SKM-1 (cell line): ENCODE data around the gene PSORS1C1.

Experiments
- DNase-seq: peaks from one replicate; lab custom pipeline; 2025; ENCODE audit not compliant: unreplicated experiment; lab: John Stamatoyannopoulos, UW

PSORS1C1 gene

GRCh38 chr6:31094389-31094881, 20.2 kb upstream of the PSORS1C1 start:
- no peak for DNase-seq

DNA sequence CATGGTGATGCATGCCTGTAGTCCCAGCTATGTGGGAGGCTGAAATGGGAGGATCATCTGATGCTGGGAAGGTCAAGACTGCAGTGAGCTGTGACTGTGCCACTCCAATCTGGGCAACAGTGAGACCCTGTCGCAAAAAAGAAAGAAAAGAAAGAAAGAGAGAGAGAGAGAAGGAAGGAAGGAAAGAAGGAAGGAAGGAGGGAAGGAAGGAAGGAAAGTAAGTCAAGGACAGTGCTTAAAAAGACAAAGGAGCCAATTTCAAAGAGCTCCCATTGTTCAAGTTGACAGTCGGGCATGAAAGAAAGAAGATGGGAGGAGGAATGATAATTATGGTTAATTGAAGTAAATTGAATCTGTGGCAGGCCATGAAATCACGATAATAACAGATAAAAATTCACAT, 18.4 kb upstream of the PSORS1C1 start:
- DNase-seq = no peak

DNA sequence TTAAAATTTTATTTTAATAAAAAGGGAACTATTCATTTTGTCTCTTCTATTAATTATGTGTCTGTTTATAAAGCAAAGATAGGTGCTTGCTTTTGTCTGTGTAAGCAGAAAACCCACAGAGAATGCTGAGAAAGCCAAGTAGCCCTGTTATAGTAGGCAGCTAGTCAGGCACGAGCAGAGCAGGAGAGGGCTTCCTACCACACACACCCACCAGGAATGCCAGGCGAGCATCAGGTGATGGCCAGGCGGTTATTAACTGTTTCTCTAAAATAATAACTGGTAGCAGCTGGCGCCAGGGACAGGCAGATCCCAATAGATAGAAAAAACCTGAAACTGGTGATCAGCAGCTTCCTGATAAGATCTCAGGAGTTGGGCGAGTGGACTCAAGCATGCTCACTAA, 17.9 kb upstream of the PSORS1C1 start:
- DNase-seq = no peak

DNA sequence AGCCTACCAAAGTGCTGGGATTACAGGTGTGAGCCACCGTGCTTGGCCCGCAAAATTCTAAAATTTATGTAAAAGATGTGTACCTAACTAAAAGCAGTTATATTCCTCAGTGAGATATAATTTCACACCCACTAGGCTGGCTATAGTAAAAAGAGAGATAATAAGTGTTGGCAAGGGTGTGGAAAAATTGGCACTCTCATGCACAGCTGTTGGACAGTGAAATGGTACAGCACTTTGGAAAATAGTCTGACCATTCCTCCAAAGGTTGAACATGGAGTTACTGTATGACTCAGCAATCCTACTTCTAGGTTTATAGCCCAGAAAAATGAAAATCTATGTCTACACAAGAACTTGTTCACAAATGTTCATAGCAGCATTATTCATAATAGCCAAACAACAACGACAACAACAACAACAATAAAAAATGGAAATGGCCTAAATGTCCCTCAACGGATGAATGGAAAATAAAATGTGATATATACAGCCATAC, 16.1 kb upstream of the PSORS1C1 start:
- DNase-seq = no peak

GRCh38 chr6:31103136-31103535, 11.5 kb upstream of the PSORS1C1 start:
- DNase-seq = no peak

DNA sequence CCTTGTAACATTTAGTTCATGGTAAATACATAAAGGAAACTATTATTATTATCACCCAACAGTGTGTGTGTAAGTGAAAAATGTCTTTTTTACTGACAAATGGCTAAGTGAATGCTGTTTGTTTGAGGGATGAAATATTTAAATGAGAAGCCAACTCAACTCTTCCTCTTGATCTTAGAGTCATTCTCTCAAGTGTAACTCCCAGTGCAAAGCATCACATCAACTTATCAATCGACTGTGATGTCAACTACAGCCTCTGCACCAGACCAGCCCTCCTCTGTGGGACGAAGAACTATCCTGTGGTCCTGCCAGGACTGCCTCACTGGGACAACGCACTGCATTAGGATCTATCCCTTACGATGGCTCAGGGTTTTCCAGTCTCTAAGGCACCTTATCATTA, 7.5 kb upstream of the PSORS1C1 start:
- no peak for DNase-seq

DNA sequence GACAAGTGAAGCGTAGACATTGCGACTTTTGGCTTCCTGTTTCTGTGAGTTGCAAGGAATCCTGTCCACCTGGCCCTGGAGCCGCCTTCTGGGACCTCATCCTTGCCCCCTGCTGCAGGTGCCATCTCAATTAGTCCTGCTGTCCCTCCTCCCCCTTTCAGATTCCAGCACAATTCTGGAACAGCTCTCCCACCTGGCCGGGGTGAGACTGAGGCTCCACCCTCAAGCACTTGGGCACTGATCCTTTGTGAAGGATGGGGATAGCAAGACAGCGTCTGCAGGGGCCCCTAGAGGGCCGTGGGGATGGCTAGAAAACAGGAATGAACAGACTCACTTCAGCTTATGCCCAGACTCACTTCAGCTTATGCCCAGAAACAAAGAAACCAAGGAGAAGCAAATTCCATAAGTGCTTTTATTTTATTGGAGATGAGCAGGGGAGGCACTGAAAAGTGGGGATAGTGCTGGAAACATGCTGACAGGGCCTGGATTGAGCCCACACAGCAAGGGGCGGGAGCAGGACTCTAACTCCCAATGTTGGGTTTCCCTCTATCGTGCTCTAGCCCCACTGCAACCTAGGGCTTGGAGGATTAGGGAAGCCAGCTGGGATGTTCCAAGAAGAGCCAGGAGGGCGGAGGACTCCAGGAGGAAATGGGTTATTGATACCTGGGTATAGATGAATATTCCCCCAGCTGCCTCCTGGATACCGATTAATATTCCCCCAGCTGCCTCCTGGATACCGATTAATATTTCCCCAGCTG, 3.6 kb upstream of the PSORS1C1 start:
- DNase-seq = no peak

GRCh38 chr6:31111712-31112111, 2.9 kb upstream of the PSORS1C1 start:
- DNase-seq = no peak

DNA sequence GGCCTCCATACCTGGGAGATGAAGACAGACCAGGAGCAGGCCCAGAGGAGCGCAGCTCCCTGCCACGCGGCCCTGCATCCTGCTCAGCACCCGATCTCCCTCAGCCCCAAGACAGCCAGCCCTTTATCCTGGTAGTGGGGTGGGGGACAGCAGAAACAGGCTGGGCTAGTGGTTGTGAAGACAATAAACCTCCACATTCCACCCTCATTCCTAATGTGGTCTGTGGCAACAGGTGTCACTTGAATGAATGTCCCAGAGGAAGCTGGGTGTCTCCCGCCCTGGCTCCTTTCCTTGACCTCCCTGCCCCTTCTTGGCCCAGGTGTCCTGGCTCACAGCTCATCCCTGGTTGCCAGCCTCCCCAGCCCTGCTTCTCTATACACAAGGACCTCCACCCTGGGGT, 2.1 kb upstream of the PSORS1C1 start, which contains the start of gene C6orf15:
TSS of gene C6orf15 (minus strand) at position 98 of the 400 bp plus-strand sequence. CDS start at position 78, 20 bp downstream.
- no peak for DNase-seq

GRCh38 chr6:31113861-31114540, 599 bp upstream of the PSORS1C1 start:
- DNase-seq = no peak

GRCh38 chr6:31114970-31115849, 610 bp downstream of the PSORS1C1 start:
- DNase-seq = no peak

GRCh38 chr6:31115941-31116560, 1.5 kb downstream of the PSORS1C1 start:
- no peak for DNase-seq

DNA sequence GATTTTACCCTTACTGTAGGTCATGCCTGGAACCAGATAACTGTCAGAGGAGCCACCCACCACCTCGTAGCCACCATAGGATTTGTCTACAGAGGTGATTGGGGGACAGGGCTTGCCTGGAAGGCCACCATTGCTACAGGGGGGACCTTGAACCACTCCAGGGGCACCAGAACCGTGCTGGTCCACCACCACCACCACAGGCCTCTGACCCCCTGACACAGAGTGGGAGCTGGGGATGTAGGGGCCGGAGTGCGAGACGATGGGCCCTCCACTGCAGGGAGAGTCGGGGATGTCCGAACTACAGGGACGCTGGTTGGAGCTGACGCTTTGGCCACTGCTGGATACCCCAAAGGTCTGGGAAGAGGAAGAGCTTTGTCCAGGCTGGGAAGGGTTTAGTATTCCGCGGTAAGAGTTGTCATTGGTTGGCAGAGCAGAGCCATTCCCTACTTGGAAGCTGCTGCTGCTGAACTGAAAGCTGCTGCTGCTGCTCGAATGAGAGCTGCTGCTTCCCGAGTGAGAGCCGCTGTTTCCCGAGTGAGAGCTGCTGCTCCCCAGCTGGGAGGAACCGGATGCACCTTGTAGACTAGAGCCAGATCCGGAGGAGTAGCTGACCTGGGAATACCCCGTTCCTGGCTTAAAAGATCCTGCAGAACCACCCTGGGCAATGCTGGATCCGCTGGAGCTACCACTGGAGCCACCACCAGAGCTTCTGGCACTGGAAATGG, 2.2 kb downstream of the PSORS1C1 start:
- DNase-seq = no peak

DNA sequence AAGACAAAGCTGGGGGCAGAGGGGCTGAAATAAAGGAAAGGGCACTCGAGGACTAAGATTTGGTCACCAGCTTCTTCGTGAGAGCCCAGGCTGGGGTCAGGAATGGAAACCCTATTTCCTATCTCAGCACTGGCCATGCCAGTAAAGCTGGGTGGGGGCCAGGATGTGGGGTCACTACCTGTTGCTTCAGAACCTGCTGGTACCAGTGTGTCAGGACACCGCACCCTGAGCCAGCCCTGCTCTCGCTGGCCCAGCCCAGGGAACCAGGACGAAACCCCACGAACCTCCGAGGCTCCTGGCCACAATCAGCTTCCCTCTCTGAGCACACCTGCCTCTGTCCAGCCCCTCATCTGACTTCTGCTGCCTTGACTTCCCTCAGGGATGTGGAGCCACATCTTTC, 3.6 kb downstream of the PSORS1C1 start:
- no peak for DNase-seq

- no peak for DNase-seq
Observed at GRCh38 chr6:31120151-31120915, 5.7 kb downstream of the PSORS1C1 start, which contains the start of gene CDSN. Gene CDSN, minus strand, starts transcription at chr6:31120446. Its CDS starts 27 bp downstream, at chr6:31120419.

- no peak for DNase-seq
Observed at GRCh38 chr6:31121131-31121790, 6.7 kb downstream of the PSORS1C1 start.

DNA sequence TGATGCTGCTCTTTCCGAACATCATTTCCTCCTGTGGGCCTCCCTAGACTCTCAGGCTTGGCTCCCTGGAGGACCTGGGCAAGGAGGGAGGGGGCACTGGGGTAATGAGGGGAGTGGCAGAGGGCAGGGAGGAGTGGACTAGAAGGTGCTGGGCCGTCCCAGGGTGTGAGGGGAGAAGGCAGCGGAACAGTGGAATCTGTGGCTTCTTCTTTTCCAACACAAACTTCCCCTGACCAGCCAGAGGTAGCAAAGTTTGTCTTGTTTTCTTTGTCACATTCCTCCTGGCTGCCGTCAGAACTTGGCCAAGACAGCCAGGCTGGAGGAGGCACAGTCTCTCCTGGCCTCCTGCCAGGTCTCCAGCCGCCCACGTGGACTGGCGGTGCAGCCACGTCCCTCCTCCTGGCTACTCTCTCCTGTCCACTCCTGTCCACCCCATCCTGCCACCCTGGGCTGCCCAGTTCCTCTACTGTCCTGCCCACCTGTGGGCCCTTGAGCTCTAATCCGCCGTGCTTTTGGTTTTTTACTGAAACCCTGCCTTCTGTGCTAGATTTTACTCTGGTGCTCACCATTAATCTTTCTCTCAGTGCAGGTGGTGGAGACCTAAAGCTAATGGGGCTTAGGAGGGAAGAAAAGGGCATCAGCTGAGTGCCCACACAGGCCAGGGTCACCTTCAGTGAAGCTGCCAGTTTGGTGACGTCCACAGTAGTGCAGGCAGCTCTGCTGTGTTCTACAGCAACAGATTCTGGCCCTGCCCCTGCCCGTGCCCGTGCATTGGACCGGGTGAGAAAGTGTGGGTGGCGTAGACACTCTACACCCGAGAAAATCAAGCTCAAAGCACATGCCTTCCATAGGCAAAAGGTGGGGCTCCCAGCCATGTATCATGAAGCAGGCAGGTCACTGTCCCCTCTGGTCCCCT, 8.4 kb downstream of the PSORS1C1 start:
- no peak for DNase-seq

DNA sequence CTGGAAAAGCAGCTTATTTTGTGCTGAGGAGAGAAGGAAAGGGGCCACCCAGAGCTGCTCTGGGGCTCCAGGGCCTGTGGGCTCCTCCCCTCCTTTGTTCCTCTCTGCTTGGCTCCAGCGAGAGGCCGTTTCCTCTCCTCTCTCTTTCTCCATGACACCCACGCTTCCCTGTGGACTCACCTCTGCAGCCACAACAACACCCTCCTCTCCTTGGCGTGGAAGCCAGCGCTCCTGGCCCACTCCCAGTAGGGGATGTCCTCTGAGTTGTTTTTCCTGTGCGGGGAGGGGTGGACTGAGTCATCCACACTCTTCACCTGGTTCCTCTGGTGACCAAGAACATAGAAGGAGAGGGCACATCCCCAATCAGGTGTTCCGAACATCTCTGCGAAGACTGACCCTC, 10.6 kb downstream of the PSORS1C1 start:
- no peak for DNase-seq
